CD8-positive, alpha-beta memory T cell (primary cell): ENCODE data around the gene INPP5A. TPM values are rescaled to one million over a fixed set of nuclear protein-coding genes. Genes with fewer than 3 reads are reported as not detected.
"Not testable (repeated sequence)": the region's sequence is repeated elsewhere in the genome, so short reads cannot be mapped to it uniquely, and the experiment has no call there.

Experiments used
- CTCF ChIA-PET: fragments of 350-600 bp; sonication (Branson Sonifier 250); formaldehyde crosslinking; loops from one replicate; lab custom pipeline; 2021; ENCODE audit warnings: antibody characterized with exemption; lab: Charles Lee
- POLR2A ChIA-PET: fragments of 350-600 bp; sonication (Branson Sonifier 250); formaldehyde crosslinking; loops from one replicate; lab custom pipeline; 2021; ENCODE audit warnings: antibody characterized with exemption; lab: Charles Lee
- DNase-seq, 5 donors: peaks; one replicate each; pipeline versions ENCODE4 v3.0.0 to v3.0.0-alpha.2; 2020 to 2022; ENCODE audit warnings: mixed read lengths in 1 of 5
- H3K27ac ChIP-seq: one replicate; pipeline ENCODE4 v1.7.0; 2013; ENCODE audit warnings: low read depth, mild to moderate bottlenecking, low read length, moderate library complexity
- H3K27me3 ChIP-seq: 2 replicates; pipeline ENCODE4 v1.7.0; 2013; ENCODE audit warnings: low read length, mild to moderate bottlenecking; ENCODE audit not compliant: insufficient read depth, poor library complexity, severe bottlenecking
- H3K36me3 ChIP-seq: 2 replicates; pipeline ENCODE4 v1.7.0; 2013; ENCODE audit warnings: mild to moderate bottlenecking, low read length, moderate library complexity; ENCODE audit not compliant: insufficient read depth
- H3K4me1 ChIP-seq: 2 replicates; pipeline ENCODE4 v1.7.0; 2013; ENCODE audit warnings: mild to moderate bottlenecking, low read length, moderate library complexity; ENCODE audit not compliant: insufficient read depth
- H3K4me3 ChIP-seq: 2 replicates; pipeline ENCODE4 v1.7.0; 2013; ENCODE audit warnings: mild to moderate bottlenecking, low read length
- H3K9me3 ChIP-seq: 2 replicates; pipeline ENCODE4 v1.7.0; 2013; ENCODE audit warnings: mild to moderate bottlenecking, low read length
- H3K27ac Mint-ChIP-seq, 8 donors: one replicate each; pipeline ENCODE4 v1.8.0; 2020 to 2021; ENCODE audit warnings: mixed read lengths in 8 of 8, mild to moderate bottlenecking in 6 of 8, inconsistent platforms in 3 of 8, moderate library complexity in 3 of 8
- H3K27me3 Mint-ChIP-seq, 2 donors: one replicate each; pipeline ENCODE4 v1.8.0; 2020 to 2021; ENCODE audit warnings: mixed read lengths in 2 of 2, mild to moderate bottlenecking in 1 of 2, moderate library complexity in 1 of 2
- H3K36me3 Mint-ChIP-seq, 3 donors: one replicate each; pipeline ENCODE4 v1.8.0; 2020 to 2021; ENCODE audit warnings: mixed read lengths in 3 of 3, inconsistent platforms in 1 of 3, mild to moderate bottlenecking in 1 of 3
- H3K4me1 Mint-ChIP-seq, 3 donors: one replicate each; pipeline ENCODE4 v1.8.0; 2020 to 2021; ENCODE audit warnings: mixed read lengths in 3 of 3, inconsistent platforms in 1 of 3, mild to moderate bottlenecking in 1 of 3
- H3K4me3 Mint-ChIP-seq, 7 donors: one replicate each; pipeline ENCODE4 v1.8.0; 2020 to 2021; ENCODE audit warnings: mixed read lengths in 7 of 7, mild to moderate bottlenecking in 6 of 7, moderate library complexity in 4 of 7, inconsistent platforms in 2 of 7
- H3K9me3 Mint-ChIP-seq, 5 donors: one replicate each; pipeline ENCODE4 v1.8.0; 2020 to 2022; ENCODE audit warnings: mixed read lengths in 5 of 5, mild to moderate bottlenecking in 3 of 5, moderate library complexity in 2 of 5, inconsistent platforms in 1 of 5
- polyA plus RNA-seq: library from polyadenylated mRNA; unstranded; fragments of 300-500 nt; fragmentation: Illumina TruSeq; gene quantifications from one replicate; pipeline ENCODE4 v1.2.3, GENCODE V29; 2021
- total RNA-seq, 2 experiments: library from RNA; stranded (reverse); gene quantifications; one replicate each; pipeline ENCODE4 v1.2.3, GENCODE V29; 2021

The INPP5A gene
- total and polyA plus RNA-seq, 3 experiments from 2014 or later: 1.1 to 6.1 (median 4.8) TPM

GRCh38 chr10:132813560-132814468 lies 276.2 kb downstream of the INPP5A start:
- Histone ChIP-seq H3K4me1 (no peaks in the 10 kb centered on the region), H3K4me3 (no peak overlapping the region), H3K27me3 (no peaks in the 10 kb centered on the region), H3K27ac (no peak overlapping the region), H3K36me3 (no peaks in the 10 kb centered on the region), H3K9me3 (no peaks in the 10 kb centered on the region)
- no peaks in the 10 kb centered on the region for H3K36me3 Mint-ChIP-seq
- H3K4me1 Mint-ChIP-seq: no peaks in the 10 kb centered on the region
- peaks cover 11 to 24% of the 10 kb centered on the region in 2 donors for H3K27me3 Mint-ChIP-seq
- H3K27ac Mint-ChIP-seq: no peak overlapping the region
- no peak overlapping the region for H3K4me3 Mint-ChIP-seq
- POLR2A ChIA-PET: no interaction called here
- DNase-seq: no peak
- H3K9me3 Mint-ChIP-seq: no peaks in the 10 kb centered on the region
- CTCF ChIA-PET: no interaction called here

GRCh38 chr10:132814469-132814856 lies 276.9 kb downstream of the INPP5A start:
- H3K27ac Mint-ChIP-seq: no peak overlapping the region
- Histone ChIP-seq H3K27me3 (no peaks in the 10 kb centered on the region), H3K4me3 (no peak overlapping the region), H3K4me1 (no peaks in the 10 kb centered on the region), H3K9me3 (no peaks in the 10 kb centered on the region), H3K27ac (no peak overlapping the region), H3K36me3 (no peaks in the 10 kb centered on the region)
- H3K4me3 Mint-ChIP-seq: no peak overlapping the region
- ChIA-PET CTCF (no interaction called here), POLR2A (no interaction called here)
- no peaks in the 10 kb centered on the region for H3K9me3 Mint-ChIP-seq
- no peaks in the 10 kb centered on the region for H3K36me3 Mint-ChIP-seq
- no peak for DNase-seq
- no peaks in the 10 kb centered on the region for H3K4me1 Mint-ChIP-seq
- H3K27me3 Mint-ChIP-seq: peaks cover 11 to 28% of the 10 kb centered on the region in 2 donors

- Mint-ChIP-seq H3K27ac (no peak overlapping the region), H3K4me1 (no peaks in the 10 kb centered on the region), H3K27me3 (peaks cover 11 to 32% of the 10 kb centered on the region in 2 donors), H3K36me3 (no peaks in the 10 kb centered on the region), H3K4me3 (no peak overlapping the region), H3K9me3 (no peaks in the 10 kb centered on the region)
- CTCF ChIA-PET: no interaction called here
- no peak overlapping the region for H3K4me3 ChIP-seq
- no peaks in the 10 kb centered on the region for H3K36me3 ChIP-seq
- no peaks in the 10 kb centered on the region for H3K4me1 ChIP-seq
- H3K9me3 ChIP-seq: no peaks in the 10 kb centered on the region
- POLR2A ChIA-PET: no interaction called here
- H3K27me3 ChIP-seq: no peaks in the 10 kb centered on the region
- no peak overlapping the region for H3K27ac ChIP-seq
- no peak for DNase-seq
These were observed 277.7 kb downstream of the INPP5A start for GRCh38 chr10:132815168-132815857.

GRCh38 chr10:132816718-132817117 lies 279.1 kb downstream of the INPP5A start:
- no peaks in the 10 kb centered on the region for H3K4me1 ChIP-seq
- H3K27ac ChIP-seq: no peak overlapping the region
- ChIA-PET POLR2A (no interaction called here), CTCF (no interaction called here)
- H3K4me3 ChIP-seq: no peak overlapping the region
- H3K27me3 ChIP-seq: no peaks in the 10 kb centered on the region
- no peaks in the 10 kb centered on the region for H3K4me1 Mint-ChIP-seq
- no peaks in the 10 kb centered on the region for H3K36me3 Mint-ChIP-seq
- H3K36me3 ChIP-seq: no peaks in the 10 kb centered on the region
- DNase-seq: no peak
- no peaks in the 10 kb centered on the region for H3K9me3 ChIP-seq
- no peaks in the 10 kb centered on the region for H3K9me3 Mint-ChIP-seq
- no peak overlapping the region for H3K27ac Mint-ChIP-seq
- H3K27me3 Mint-ChIP-seq: peaks cover 11 to 32% of the 10 kb centered on the region in 2 donors
- no peak overlapping the region for H3K4me3 Mint-ChIP-seq

- POLR2A ChIA-PET: no interaction called here
- CTCF ChIA-PET: no interaction called here
These were observed 280.2 kb downstream of the INPP5A start for GRCh38 chr10:132817701-132818211.

GRCh38 chr10:132820056-132820455 lies 282.5 kb downstream of the INPP5A start:
- Mint-ChIP-seq H3K9me3 (no peaks in the 10 kb centered on the region), H3K27me3 (peaks cover 11 to 32% of the 10 kb centered on the region in 2 donors), H3K27ac (no peak overlapping the region), H3K36me3 (no peaks in the 10 kb centered on the region), H3K4me1 (no peaks in the 10 kb centered on the region), H3K4me3 (no peak overlapping the region)
- no peaks in the 10 kb centered on the region for H3K4me1 ChIP-seq
- no peak overlapping the region for H3K27ac ChIP-seq
- H3K9me3 ChIP-seq: no peaks in the 10 kb centered on the region
- no peaks in the 10 kb centered on the region for H3K27me3 ChIP-seq
- no peaks in the 10 kb centered on the region for H3K36me3 ChIP-seq
- CTCF ChIA-PET: no interaction called here
- DNase-seq: no peak
- POLR2A ChIA-PET: no interaction called here
- H3K4me3 ChIP-seq: no peak overlapping the region

More at GRCh38 chr10:132817701-132818211, 280.2 kb downstream of the INPP5A start:
- no peak overlapping the region for H3K27ac ChIP-seq
- no peak overlapping the region for H3K4me3 Mint-ChIP-seq
- H3K4me1 ChIP-seq: no peaks in the 10 kb centered on the region
- H3K27me3 Mint-ChIP-seq: peaks cover 11 to 32% of the 10 kb centered on the region in 2 donors
- no peaks in the 10 kb centered on the region for H3K27me3 ChIP-seq
- no peaks in the 10 kb centered on the region for H3K9me3 ChIP-seq
- H3K4me1 Mint-ChIP-seq: no peaks in the 10 kb centered on the region
- DNase-seq: no peak
- no peaks in the 10 kb centered on the region for H3K36me3 ChIP-seq
- no peaks in the 10 kb centered on the region for H3K36me3 Mint-ChIP-seq
- H3K27ac Mint-ChIP-seq: no peak overlapping the region
- no peak overlapping the region for H3K4me3 ChIP-seq
- no peaks in the 10 kb centered on the region for H3K9me3 Mint-ChIP-seq

GRCh38 chr10:132825783-132826523 lies 288.4 kb downstream of the INPP5A start:
- DNase-seq, CTCF ChIA-PET, H3K4me1 Mint-ChIP-seq, H3K27me3 ChIP-seq, H3K36me3 ChIP-seq, H3K9me3 Mint-ChIP-seq, POLR2A ChIA-PET, H3K9me3 ChIP-seq, H3K4me3 ChIP-seq, H3K36me3 Mint-ChIP-seq, H3K4me1 ChIP-seq, H3K4me3 Mint-ChIP-seq, H3K27me3 Mint-ChIP-seq, H3K27ac ChIP-seq: not testable (repeated sequence)
- H3K27ac Mint-ChIP-seq: peak overlapping the region in 1 of 8 donors; percentile 9
